Choroid plexus epithelial cell (primary cell): Measurements from ENCODE around the gene ANGPTL4.

Experiments used
- DNase-seq: peaks from one replicate; pipeline ENCODE4 v3.0.0-alpha.2; 2010; ENCODE audit warnings: low read depth
- H3K4me3 ChIP-seq: 2 replicates; pipeline ENCODE4 v1.5.1; 2011; ENCODE audit warnings: low read depth, mild to moderate bottlenecking, control low read depth, low read length, moderate library complexity
- CTCF ChIP-seq: conservative IDR thresholded peaks from 2 replicates; pipeline ENCODE4 v1.5.1; 2011; ENCODE audit warnings: low read depth, mild to moderate bottlenecking, control low read depth, inconsistent platforms, low read length, moderate library complexity

The ANGPTL4 gene

GRCh38 chr19:8397271-8397670 lies 33.3 kb downstream of the ANGPTL4 start:
- DNase-seq, result no peak
- TF ChIP-seq CTCF, result no peak
- no peak overlapping the region for H3K4me3 ChIP-seq

- TF ChIP-seq CTCF, result no peak
- no peak for DNase-seq
- H3K4me3 ChIP-seq, result no peak overlapping the region
Measured at GRCh38 chr19:8397746-8398310, 33.9 kb downstream of the ANGPTL4 start.

GRCh38 chr19:8398311-8398771 lies 34.4 kb downstream of the ANGPTL4 start:
- no peak for DNase-seq
- H3K4me3 ChIP-seq, result no peak overlapping the region

GRCh38 chr19:8399681-8400188 lies 35.8 kb downstream of the ANGPTL4 start:
- TF ChIP-seq CTCF, result no peak
- no peak for DNase-seq
- no peak overlapping the region for H3K4me3 ChIP-seq

More at GRCh38 chr19:8398311-8398771, 34.4 kb downstream of the ANGPTL4 start:
- no peak for TF ChIP-seq CTCF

GRCh38 chr19:8401981-8402411 lies 38.0 kb downstream of the ANGPTL4 start:
- no peak for TF ChIP-seq CTCF
- no peak for DNase-seq
- no peak overlapping the region for H3K4me3 ChIP-seq

GRCh38 chr19:8403098-8403819 lies 39.3 kb downstream of the ANGPTL4 start:
- TF ChIP-seq CTCF, result no peak
- DNase-seq, result no peak
- H3K4me3 ChIP-seq, result no peak overlapping the region

GRCh38 chr19:8403820-8404109 lies 39.8 kb downstream of the ANGPTL4 start:
- H3K4me3 ChIP-seq, result no peak overlapping the region
- no peak for DNase-seq
- no peak for TF ChIP-seq CTCF
